Measurements from ENCODE around the gene SGF29.
A peak's percentile ranks its signal among the peaks of the same experiment; 100 is the strongest.

The SGF29 gene

DNA sequence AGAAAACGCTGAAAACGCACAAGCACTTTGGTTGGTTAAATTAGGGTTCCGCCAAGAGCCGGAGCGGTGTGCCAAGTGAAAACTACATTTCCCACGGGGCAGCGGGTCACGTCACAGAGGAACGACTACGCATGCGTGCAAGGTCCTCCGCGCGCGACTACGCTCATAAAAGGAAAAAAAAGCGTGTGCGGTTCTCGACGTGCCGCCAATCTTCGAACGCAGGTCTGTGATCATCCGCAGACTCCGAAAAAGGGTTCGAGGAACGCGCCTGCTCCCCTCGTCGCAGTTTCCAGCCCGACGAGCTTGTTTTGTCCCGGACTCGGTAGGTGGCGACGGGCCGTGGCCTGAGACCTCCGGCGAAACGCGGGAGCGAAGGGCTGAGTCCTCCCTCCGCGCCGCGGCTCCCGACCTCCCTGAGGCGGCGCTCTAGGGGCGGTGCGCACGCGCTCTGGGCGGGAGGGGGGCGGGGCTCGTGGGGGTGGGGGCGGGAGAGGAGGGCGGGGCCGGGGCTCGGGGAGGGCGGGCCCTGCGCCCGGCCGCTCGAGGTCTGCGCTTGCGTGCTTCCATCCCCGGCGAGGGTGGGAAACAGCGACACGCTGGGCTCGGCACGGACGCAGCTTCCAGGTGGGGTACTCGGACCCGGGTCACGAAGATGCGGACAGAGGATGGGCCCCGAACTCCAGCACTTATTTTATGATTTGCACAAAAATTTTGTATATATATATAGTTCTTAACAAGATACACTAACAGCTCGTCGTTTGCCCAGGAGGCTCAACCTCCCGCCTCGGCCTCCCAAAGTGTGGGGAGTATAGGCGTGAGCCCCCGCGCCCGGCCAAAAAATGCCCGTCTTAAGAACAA lies at the start of gene SGF29:
SGF29 (plus strand) TSS at position 145 of the 858 bp plus-strand sequence. CDS start 27,150 bp downstream, outside the sequence.
- H3K36me3 Mint-ChIP-seq (ENCODE audit: low read depth), result peaks cover 15% of the 10 kb centered on the region
- H3K9me3 Mint-ChIP-seq, result no peaks in the 10 kb centered on the region
- peaks cover 41% of the 10 kb centered on the region for H3K4me1 Mint-ChIP-seq
- peak within 1 kb of the TSS; percentile 88 for H3K4me3 Mint-ChIP-seq
- H3K27me3 Mint-ChIP-seq, result no peaks in the 10 kb centered on the region
- peak within 1 kb of the TSS; percentile 97 for H3K27ac Mint-ChIP-seq
- ATAC-seq (peak; percentile 86), DNase-seq (peak; percentile 91)

DNA sequence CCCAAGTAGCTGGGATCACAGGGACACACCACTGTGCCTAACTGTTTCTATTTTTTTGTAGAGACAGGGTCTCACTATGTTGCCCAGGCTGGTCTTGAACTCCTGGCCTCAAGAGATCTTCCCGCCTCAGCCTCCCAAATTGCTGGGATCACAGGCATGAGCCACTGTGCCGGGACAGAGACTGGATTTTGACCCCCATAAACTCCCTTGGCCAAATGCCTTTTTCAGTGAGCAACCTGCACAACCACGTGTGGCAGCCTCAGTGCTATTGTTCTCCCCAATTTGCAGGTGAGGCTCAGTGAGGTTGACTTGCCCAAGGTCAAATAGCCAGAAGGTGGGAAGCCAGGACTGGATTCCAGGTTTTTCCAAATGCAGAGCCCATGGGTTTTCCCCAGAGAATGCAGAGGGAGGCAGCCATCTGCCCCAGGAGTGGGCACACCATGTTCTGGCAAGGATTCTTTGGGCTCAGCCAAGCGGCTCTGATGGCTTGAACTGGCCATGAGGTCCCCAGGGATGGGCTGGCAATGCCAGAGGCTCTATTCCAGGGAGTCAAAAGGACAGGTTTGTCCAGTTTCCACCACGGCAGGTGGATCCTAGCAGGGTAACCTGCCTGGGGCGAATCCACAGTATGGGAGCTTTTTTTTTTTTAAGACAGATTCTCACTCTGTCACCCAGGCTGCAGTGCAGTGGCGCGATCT lies 48.9 kb upstream of the SGF29 start:
- no peak for DNase-seq
- Mint-ChIP-seq H3K9me3 (no peaks in the 10 kb centered on the region), H3K36me3 (ENCODE audit: low read depth) (no peaks in the 10 kb centered on the region), H3K27ac (no peak overlapping the region), H3K4me3 (no peak overlapping the region), H3K4me1 (peaks cover 28% of the 10 kb centered on the region), H3K27me3 (no peaks in the 10 kb centered on the region)
- ATAC-seq, result no peak

DNA sequence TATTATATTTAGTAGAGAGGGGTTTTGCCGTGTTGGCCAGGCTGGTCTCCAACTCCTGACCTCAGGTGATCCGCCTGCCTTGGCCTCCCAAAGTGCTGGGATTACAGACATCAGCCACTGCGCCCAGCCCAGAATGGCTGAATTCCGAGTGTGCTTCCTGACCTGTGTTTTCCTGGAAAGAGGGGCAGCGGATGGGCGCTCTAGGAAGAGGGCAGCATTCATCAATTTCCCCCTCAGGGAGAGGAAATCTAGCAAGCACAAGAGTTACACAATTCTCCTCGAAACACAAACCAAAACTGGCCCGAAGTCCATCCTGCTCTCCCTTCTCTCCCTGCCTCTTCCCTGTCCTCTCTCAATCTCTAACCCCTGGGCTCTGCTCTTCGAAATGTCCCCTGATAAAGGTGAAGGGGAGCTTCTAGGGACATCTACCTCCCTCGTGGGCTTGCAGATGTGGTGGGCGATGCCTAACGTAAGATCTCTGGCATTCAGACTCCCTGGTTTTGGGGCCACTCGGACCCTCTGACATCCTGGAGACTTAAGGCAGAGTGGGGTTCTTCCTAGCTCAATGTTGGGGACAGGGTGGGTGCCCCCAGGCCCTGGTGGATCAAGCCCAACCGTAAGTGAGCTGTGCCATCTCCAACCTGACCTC lies 48.1 kb upstream of the SGF29 start:
- no peak overlapping the region for H3K4me3 Mint-ChIP-seq
- H3K9me3 Mint-ChIP-seq, result no peaks in the 10 kb centered on the region
- no peaks in the 10 kb centered on the region for H3K36me3 Mint-ChIP-seq (ENCODE audit: low read depth)
- DNase-seq (no peak), ATAC-seq (no peak)
- peaks cover 24% of the 10 kb centered on the region for H3K4me1 Mint-ChIP-seq
- H3K27ac Mint-ChIP-seq, result no peak overlapping the region
- H3K27me3 Mint-ChIP-seq, result no peaks in the 10 kb centered on the region

DNA sequence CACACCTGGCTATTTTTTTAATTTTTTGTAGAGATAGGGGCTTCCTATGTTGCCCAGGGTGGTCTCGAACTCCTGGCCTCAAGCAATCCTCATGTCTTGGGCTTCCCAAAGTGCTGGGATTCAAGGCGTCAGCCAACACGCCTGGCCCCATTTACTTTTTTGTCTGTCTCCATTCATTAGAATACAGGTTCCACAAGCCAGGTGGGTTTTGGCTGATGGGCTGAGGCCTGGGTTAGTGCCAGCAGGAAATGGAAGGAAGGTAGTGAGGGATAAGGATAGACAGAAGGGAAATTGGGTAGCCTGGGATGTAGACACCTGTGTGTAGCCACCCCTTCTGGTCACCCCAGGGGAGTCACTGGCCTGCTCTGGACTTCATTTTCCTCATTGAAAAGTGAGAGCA lies 42.7 kb upstream of the SGF29 start:
- no peak for ATAC-seq
- H3K27ac Mint-ChIP-seq, result no peak overlapping the region
- H3K36me3 Mint-ChIP-seq (ENCODE audit: low read depth), result no peaks in the 10 kb centered on the region
- DNase-seq, result no peak
- H3K4me3 Mint-ChIP-seq, result no peak overlapping the region
- H3K27me3 Mint-ChIP-seq, result no peaks in the 10 kb centered on the region
- no peaks in the 10 kb centered on the region for H3K9me3 Mint-ChIP-seq
- H3K4me1 Mint-ChIP-seq, result peaks cover 23% of the 10 kb centered on the region

DNA sequence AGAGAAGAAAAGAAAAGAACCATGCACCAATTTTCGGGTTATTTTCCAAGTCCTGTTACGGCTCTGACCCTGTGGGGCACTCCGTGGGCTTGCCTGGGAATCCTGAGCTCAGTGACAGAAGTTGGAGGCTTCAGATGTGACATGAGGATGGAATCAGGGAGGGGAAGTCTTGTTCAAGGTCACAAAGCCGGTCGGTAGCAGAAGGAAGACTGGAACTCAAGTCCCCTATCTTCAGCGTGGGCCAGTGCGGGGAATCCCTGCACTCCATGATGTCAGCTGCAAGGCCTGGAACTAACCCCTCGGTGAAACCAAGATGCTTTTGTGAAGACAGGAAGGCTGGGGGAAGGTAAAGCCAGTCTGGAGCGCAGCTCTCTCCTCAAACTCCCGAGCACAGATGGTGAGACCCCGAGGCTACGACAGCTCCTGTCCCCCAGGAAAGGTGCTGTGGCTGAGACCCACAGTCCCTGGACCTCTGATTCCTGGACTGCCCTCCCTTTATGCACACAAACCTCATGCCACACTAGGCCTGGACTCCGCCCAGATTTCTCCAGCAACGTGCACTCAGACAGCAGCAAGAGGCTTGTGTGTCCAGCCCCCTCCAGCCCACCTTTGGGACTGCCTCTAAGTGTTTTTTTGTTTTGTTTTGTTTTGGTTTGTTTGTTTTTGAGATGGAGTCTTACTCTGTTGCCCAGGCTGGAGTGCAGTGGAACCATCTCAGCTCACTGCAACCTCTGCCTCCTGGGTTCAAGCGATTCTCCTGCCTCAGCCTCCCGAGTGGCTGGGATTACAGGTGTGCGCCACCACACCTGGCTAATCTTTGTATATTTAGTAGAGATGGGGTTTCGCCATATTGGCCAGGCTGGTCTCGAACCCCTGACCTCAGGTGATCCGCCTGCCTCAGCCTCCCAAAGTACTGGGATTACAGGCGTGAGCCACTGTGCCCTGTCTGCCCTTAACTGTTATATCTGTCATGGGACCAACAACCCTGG lies 41.6 kb upstream of the SGF29 start:
- Mint-ChIP-seq H3K27ac (no peak overlapping the region), H3K27me3 (no peaks in the 10 kb centered on the region), H3K4me3 (no peak overlapping the region), H3K36me3 (ENCODE audit: low read depth) (no peaks in the 10 kb centered on the region), H3K9me3 (no peaks in the 10 kb centered on the region), H3K4me1 (peaks cover 14% of the 10 kb centered on the region)
- ATAC-seq (no peak), DNase-seq (no peak)

DNA sequence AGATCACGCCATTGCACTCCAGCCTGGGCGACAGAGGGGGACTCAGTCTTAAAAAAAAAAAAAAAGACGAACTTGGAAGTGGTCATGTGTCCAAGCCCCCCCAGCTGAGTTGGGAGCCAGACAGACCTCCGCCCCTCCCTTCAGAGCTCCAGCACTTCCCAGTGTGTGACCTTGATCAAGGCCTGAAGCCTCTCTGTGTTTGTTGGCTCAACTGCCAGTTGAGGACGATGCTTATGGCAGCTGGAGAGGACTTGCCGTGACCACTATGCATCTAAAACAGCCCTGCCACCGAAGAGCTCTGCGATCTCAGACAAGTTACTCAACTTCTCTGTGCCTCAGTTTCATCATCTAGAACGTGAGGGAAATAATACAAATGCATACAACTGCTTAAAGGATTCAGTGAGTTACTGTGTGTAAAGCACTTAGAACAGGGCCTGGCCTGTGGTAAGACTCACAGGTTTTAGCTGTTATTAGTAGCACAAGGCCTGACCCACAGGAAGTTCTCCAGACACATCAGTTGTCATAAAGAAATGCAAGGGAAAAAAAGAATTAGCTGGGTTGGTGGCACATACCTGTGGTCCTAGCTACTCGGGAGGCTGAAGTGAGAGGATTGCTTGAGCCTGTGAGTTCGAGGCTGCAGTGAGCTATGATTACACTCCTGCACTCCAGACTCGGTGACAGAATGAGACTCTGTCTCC lies 40.1 kb upstream of the SGF29 start:
- no peaks in the 10 kb centered on the region for H3K36me3 Mint-ChIP-seq (ENCODE audit: low read depth)
- no peaks in the 10 kb centered on the region for H3K9me3 Mint-ChIP-seq
- no peaks in the 10 kb centered on the region for H3K4me1 Mint-ChIP-seq
- ATAC-seq (no peak), DNase-seq (no peak)
- H3K27me3 Mint-ChIP-seq, result no peaks in the 10 kb centered on the region
- no peak overlapping the region for H3K27ac Mint-ChIP-seq
- no peak overlapping the region for H3K4me3 Mint-ChIP-seq

DNA sequence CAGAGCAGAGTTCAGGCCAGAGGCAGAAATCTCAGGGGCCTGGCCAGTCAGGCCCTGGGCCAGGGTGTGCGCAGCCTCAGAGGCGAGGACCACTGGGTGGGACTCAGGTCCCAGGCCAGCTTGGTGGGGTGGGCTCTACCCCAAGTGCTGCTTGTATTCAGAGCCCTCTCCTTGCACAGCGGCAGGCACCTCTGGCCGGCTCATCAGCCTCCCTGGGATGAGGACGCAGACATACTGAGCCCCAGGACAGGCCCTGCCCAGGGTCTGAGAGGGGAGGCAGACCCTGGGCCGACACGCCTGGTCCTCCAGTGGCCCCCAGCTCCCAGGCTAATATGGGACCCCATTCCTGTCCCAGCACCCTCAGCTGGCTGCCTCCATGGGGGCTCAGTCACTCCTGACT lies 39.5 kb upstream of the SGF29 start:
- DNase-seq (no peak), ATAC-seq (no peak)
- Mint-ChIP-seq H3K36me3 (ENCODE audit: low read depth) (no peaks in the 10 kb centered on the region), H3K27me3 (no peaks in the 10 kb centered on the region), H3K27ac (no peak overlapping the region), H3K9me3 (no peaks in the 10 kb centered on the region), H3K4me3 (no peak overlapping the region), H3K4me1 (no peaks in the 10 kb centered on the region)

DNA sequence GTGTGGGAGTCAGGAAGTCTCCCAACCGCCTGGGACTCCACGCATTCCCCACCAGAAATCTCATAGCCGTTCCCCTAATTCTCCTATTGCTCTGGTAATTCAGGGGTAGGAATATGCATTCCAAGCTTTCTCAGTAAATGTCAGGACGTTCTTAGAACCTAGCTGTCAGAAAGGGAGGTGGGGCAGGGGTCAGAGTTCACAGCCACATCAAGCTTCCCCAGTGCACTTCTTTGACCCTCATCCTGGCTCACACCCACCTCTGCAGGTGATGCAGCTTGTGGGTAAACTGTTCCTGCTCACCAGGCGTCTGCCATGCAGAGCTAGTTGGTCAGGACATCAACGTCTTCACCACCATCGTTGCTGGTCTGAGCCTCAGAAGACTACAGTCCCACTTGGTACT lies 33.0 kb upstream of the SGF29 start:
- Mint-ChIP-seq H3K27ac (no peak overlapping the region), H3K27me3 (no peaks in the 10 kb centered on the region), H3K4me3 (no peak overlapping the region), H3K9me3 (no peaks in the 10 kb centered on the region), H3K4me1 (peaks cover 3% of the 10 kb centered on the region), H3K36me3 (ENCODE audit: low read depth) (no peaks in the 10 kb centered on the region)
- DNase-seq (no peak), ATAC-seq (no peak)

DNA sequence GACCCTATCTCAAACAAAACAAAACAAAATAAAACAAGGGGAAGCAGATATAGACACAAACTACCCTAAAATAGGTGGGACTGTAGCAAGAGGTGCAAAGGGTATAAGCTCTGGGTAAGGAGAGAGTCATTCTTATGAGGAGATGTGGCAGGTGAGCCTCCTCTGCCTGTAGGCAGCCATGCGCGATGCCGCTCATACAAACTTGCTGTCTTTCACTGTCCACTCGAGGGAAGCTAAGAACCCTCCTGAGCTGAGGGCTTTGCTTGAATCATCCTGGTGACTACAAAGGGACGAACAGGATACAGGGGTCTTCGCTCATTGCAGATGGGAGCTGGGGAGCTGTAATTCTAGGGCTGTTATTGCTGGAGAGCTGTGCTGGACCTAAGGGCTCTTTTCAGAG lies 32.3 kb upstream of the SGF29 start:
- H3K27me3 Mint-ChIP-seq, result no peaks in the 10 kb centered on the region
- no peaks in the 10 kb centered on the region for H3K36me3 Mint-ChIP-seq (ENCODE audit: low read depth)
- H3K4me1 Mint-ChIP-seq, result peaks cover 3% of the 10 kb centered on the region
- H3K9me3 Mint-ChIP-seq, result no peaks in the 10 kb centered on the region
- ATAC-seq (no peak), DNase-seq (no peak)
- H3K4me3 Mint-ChIP-seq, result no peak overlapping the region
- no peak overlapping the region for H3K27ac Mint-ChIP-seq

DNA sequence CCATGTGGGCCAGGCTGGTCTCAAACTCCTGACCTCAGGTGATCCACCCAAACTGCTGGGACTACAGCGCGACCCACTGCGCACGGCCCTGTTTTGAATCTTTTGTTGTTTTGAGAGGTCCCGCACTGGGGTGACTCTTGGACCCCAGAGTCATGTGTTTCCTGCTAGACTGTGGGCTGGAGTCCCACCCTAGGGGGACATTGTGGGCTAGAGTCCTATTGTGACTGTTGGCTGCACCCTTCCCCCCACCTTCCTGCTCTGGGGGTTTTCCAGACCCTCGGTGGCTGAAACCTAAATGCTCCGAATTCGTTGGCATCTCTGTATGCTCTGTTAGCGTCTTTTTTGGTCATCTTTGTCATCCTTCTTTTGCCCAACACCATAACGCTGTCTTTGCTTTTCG lies 30.9 kb upstream of the SGF29 start:
- no peaks in the 10 kb centered on the region for H3K27me3 Mint-ChIP-seq
- H3K4me1 Mint-ChIP-seq, result peaks cover 3% of the 10 kb centered on the region
- H3K36me3 Mint-ChIP-seq (ENCODE audit: low read depth), result no peaks in the 10 kb centered on the region
- no peaks in the 10 kb centered on the region for H3K9me3 Mint-ChIP-seq
- DNase-seq (no peak), ATAC-seq (no peak)
- no peak overlapping the region for H3K27ac Mint-ChIP-seq
- H3K4me3 Mint-ChIP-seq, result no peak overlapping the region

DNA sequence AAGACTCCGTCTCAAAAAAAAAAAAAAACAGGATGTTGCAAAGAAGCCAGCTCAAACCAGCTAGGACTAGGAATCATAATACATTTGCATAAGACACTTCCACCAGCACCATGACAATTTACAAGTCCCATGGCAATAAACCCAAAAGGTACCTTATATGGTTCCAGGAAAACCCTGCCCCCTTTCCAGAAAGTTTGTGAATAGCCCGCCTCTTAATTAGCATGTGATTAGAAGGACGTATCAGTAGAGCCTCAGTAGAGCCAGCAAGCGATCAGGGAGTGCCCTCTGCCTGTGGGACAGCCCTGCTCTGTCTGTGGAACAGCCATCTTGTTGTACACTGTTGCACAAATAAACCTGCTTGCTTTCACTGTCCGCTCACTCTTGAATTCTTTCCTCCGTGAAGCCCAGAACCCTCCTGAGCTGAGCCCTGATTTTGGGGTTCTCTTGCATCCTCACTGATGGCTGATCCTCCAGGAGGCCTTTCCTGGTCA lies 29.0 kb upstream of the SGF29 start:
- DNase-seq (no peak), ATAC-seq (no peak)
- Mint-ChIP-seq H3K27me3 (no peaks in the 10 kb centered on the region), H3K27ac (no peak overlapping the region), H3K4me3 (no peak overlapping the region), H3K4me1 (peaks cover 3% of the 10 kb centered on the region), H3K9me3 (no peaks in the 10 kb centered on the region), H3K36me3 (ENCODE audit: low read depth) (no peaks in the 10 kb centered on the region)

DNA sequence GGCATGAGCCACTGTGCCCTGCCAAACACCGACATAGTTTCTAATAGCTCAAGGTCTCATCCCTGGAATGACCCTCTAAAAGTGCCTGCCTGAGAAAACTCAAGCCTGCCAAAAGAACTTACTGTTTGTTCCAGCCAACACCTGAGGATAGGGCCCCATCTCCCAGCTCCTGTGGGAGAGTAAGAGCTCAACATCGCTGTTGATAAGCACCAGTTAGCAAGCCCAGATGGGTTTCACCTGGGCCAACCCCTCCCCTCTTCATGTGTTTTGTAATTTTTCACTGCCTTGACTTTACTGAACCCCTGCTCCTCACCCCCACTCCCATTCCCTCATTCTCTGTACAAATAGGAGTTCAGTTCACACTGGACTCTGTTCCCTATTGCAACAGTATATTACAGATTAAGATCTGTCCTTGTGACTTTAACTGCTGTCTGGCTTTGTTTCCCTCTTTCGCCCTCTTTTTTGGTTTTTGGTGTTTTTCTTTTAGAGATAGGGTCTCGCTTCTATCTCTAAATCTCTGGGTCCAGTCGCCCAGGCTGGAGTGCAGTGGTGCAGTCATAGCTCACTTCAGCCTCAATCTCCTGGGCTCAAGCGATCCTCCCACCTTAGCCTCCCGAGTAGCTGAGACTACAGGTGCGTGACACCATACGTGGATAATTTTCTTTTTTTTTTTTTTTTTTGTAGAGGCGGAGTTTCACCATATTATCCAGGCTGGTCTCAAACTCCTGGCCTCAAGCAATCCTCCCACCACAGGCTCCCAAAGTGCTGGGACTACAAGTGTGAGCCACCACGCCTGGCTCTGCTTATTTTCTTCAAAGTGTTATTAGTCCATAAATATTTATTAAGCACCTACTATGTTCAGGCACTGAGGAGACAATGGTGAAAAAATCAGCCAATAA lies 27.3 kb upstream of the SGF29 start:
- ATAC-seq, result no peak
- H3K27ac Mint-ChIP-seq, result peak overlapping the region; percentile 25
- H3K36me3 Mint-ChIP-seq (ENCODE audit: low read depth), result no peaks in the 10 kb centered on the region
- H3K4me1 Mint-ChIP-seq, result peaks cover 3% of the 10 kb centered on the region
- H3K4me3 Mint-ChIP-seq, result no peak overlapping the region
- no peak for DNase-seq
- H3K27me3 Mint-ChIP-seq, result no peaks in the 10 kb centered on the region
- H3K9me3 Mint-ChIP-seq, result no peaks in the 10 kb centered on the region

All from activated naive CD8-positive, alpha-beta T cell treated with anti-CD3 and anti-CD28 coated beads, Interleukin-2, amount 50 U/mL, for 24 hours (primary cell).